Endothelial cell of umbilical vein (primary cell): ENCODE data around the gene STX8. TPM values are rescaled to one million over a fixed set of nuclear protein-coding genes. Genes with fewer than 3 reads are reported as not detected.

Source experiments
- BruUV-seq: library from RNA; stranded (reverse); fragments of 400-500 nt; replicated peaks from 2 replicates; lab custom pipeline; 2021; lab: Mats Ljungman, UMichigan
- CTCF ChIA-PET: fragments of 300-600, 350-600 bp; sonication (Branson Sonifier 250); formaldehyde crosslinking; loops from one replicate; lab custom pipeline; 2021; ENCODE audit warnings: antibody characterized with exemption, inconsistent platforms; lab: Charles Lee
- POLR2A ChIA-PET: fragments of 300-600, 350-600 bp; sonication (Branson Sonifier 250); formaldehyde crosslinking; loops from one replicate; lab custom pipeline; 2021; ENCODE audit warnings: antibody characterized with exemption, inconsistent platforms; lab: Charles Lee
- DNase-seq: peaks from one replicate; pipeline ENCODE4 v3.0.0-alpha.2; 2011; ENCODE audit warnings: low read depth, low spot score
- FAIRE-seq: peaks from 2 replicates; lab custom pipeline; 2011; peaks lifted over from hg19 to GRCh38; lab: Jason Lieb, UNC
- H2AFZ ChIP-seq: 2 replicates; pipeline ENCODE4 v1.6.0; 2012; ENCODE audit warnings: low read depth, low read length, control low read depth, inconsistent platforms
- H3K27ac ChIP-seq: 2 replicates; pipeline ENCODE4 v1.5.1; 2011; ENCODE audit warnings: low read depth, mild to moderate bottlenecking, control low read depth, low read length, moderate library complexity; ENCODE audit not compliant: insufficient read depth
- H3K27me3 ChIP-seq, 2 experiments: 2 replicates each; pipeline versions ENCODE4 v1.6.0 to v1.6.1; 2011; ENCODE audit warnings: low read length in 2 of 2, mixed read lengths in 1 of 2; ENCODE audit not compliant: control insufficient read depth in 2 of 2, insufficient read depth in 2 of 2
- H3K36me3 ChIP-seq, 2 experiments: 2 replicates in 1 of 2; 3 replicates in 1 of 2; pipeline ENCODE4 v1.5.1; 2011; ENCODE audit warnings: low read length in 2 of 2, mild to moderate bottlenecking in 1 of 2, moderate library complexity in 1 of 2; ENCODE audit not compliant: control insufficient read depth in 2 of 2, insufficient read depth in 2 of 2; ENCODE audit errors: extremely low read depth in 1 of 2
- H3K4me1 ChIP-seq: 3 replicates; pipeline ENCODE4 v1.5.1; 2011; ENCODE audit warnings: mild to moderate bottlenecking, low read length; ENCODE audit not compliant: control insufficient read depth, insufficient read depth; ENCODE audit errors: extremely low read depth
- H3K4me2 ChIP-seq: 2 replicates; pipeline ENCODE4 v1.6.1; 2011; ENCODE audit warnings: low read length, control low read depth, mixed read lengths; ENCODE audit not compliant: insufficient read depth
- H3K4me3 ChIP-seq, 3 experiments: fragments of 200-600 bp in 1 of 3; sonication (generic), shearing (Covaris generic) in 1 of 3; replicated peaks in 1 of 3; 2 replicates each; pipeline ENCODE4 v1.5.1; 2011 to 2016; ENCODE audit warnings: control low read depth in 3 of 3, low read length in 3 of 3, mild to moderate bottlenecking in 2 of 3, inconsistent platforms in 1 of 3, low read depth in 1 of 3, moderate library complexity in 1 of 3; ENCODE audit not compliant: insufficient read depth in 1 of 3
- H3K79me2 ChIP-seq: 2 replicates; pipeline ENCODE4 v1.6.0; 2012; ENCODE audit warnings: low read length, inconsistent platforms; ENCODE audit not compliant: control insufficient read depth, insufficient read depth
- H3K9ac ChIP-seq: replicated peaks from 2 replicates; pipeline ENCODE3; 2011; ENCODE audit warnings: low read length, control low read depth; ENCODE audit not compliant: insufficient read depth; ENCODE audit errors: extremely low read depth
- H3K9me1 ChIP-seq: replicated peaks from 3 replicates; pipeline ENCODE4 v1.6.0; 2011; ENCODE audit warnings: mild to moderate bottlenecking, low read length; ENCODE audit not compliant: control insufficient read depth, insufficient read depth; ENCODE audit errors: extremely low read depth
- H3K9me3 ChIP-seq: replicated peaks from 2 replicates; pipeline ENCODE4 v1.5.1; 2012; ENCODE audit warnings: low read length, inconsistent platforms; ENCODE audit not compliant: control insufficient read depth, insufficient read depth
- H4K20me1 ChIP-seq: replicated peaks from 2 replicates; pipeline ENCODE3; 2011; ENCODE audit warnings: mild to moderate bottlenecking, low read length; ENCODE audit not compliant: control insufficient read depth, insufficient read depth; ENCODE audit errors: extremely low read depth
- CTCF ChIP-seq, 2 donors: IDR thresholded peaks; 1 replicate in 1 of 2; 2 replicates in 1 of 2; pipeline ENCODE4 v1.5.1; 2011; ENCODE audit warnings: low read length in 2 of 2, mild to moderate bottlenecking in 2 of 2, moderate library complexity in 2 of 2, control low read depth in 1 of 2, inconsistent platforms in 1 of 2, low read depth in 1 of 2; ENCODE audit not compliant: insufficient read depth in 1 of 2; ENCODE audit errors: extremely low read depth in 1 of 2
- EZH2 ChIP-seq: IDR thresholded peaks from 2 replicates; pipeline ENCODE4 v1.6.1; 2012; ENCODE audit warnings: borderline replicate concordance, low read depth, mild to moderate bottlenecking, moderate library complexity, low read length, inconsistent platforms; ENCODE audit not compliant: severe bottlenecking
- FOS ChIP-seq: IDR thresholded peaks from 2 replicates; pipeline ENCODE4 v1.6.1; 2011; ENCODE audit warnings: mild to moderate bottlenecking, low read length, moderate library complexity, borderline replicate concordance; ENCODE audit not compliant: insufficient read depth
- GATA2 ChIP-seq: IDR thresholded peaks from 2 replicates; pipeline ENCODE4 v1.7.0; 2011; ENCODE audit warnings: low read depth, mild to moderate bottlenecking, moderate library complexity, mixed read lengths, low read length; ENCODE audit not compliant: insufficient read length, insufficient read depth
- JUN ChIP-seq: IDR thresholded peaks from 2 replicates; pipeline ENCODE4 v1.6.1; 2011; ENCODE audit warnings: borderline replicate concordance, low read depth; ENCODE audit not compliant: insufficient read length, insufficient read depth
- MAX ChIP-seq: IDR thresholded peaks from 2 replicates; pipeline ENCODE4 v1.6.1; 2011; ENCODE audit not compliant: insufficient read depth, insufficient read length
- MYC ChIP-seq: IDR thresholded peaks from one replicate; pipeline ENCODE4 v1.6.1; 2011; ENCODE audit warnings: mild to moderate bottlenecking, low read depth, low read length
- POLR2A ChIP-seq: IDR thresholded peaks from 2 replicates; pipeline ENCODE4 v1.6.1; 2012; ENCODE audit warnings: low read depth, mild to moderate bottlenecking, control low read depth, low read length
- POLR2AphosphoS5 ChIP-seq: IDR thresholded peaks from 2 replicates; pipeline ENCODE4 v1.6.1; 2012; ENCODE audit warnings: low read depth, mild to moderate bottlenecking, control low read depth, low read length, moderate library complexity; ENCODE audit not compliant: insufficient read depth
- dilution Hi-C: fragments of 300-500 bp; cut with MboI; formaldehyde crosslinking; loops from one replicate; pipeline ENCODE4 v1.15.0; 2019; ENCODE audit warnings: low sequenced_read_pairs; ENCODE audit not compliant: extremely low pct_ligation_motif_present
- intact Hi-C: fragments of 100-400 bp; cut with micrococcal nuclease; formaldehyde crosslinking; loops from one replicate; pipeline ENCODE4 v1.10.0; 2022
- polyA plus RNA-seq, 4 experiments: library from polyadenylated mRNA; depleted of rRNA in 3 of 4; stranded (reverse) in 3 of 4; unstranded in 1 of 4; fragments of >200 nt; gene quantifications; 2 replicates each; pipeline versions ENCODE4 v1.2.1 to v1.2.3, GENCODE V29; 2011 to 2012; ENCODE audit warnings: missing spikeins in 1 of 4
- total RNA-seq: library from RNA; stranded (reverse); gene quantifications from 2 replicates; pipeline ENCODE4 v1.2.3, GENCODE V29; 2021

The STX8 gene
- total and polyA plus RNA-seq, 2 donors (not counting 3 experiments of a cell fraction or from before 2014, with no cell fraction given) = 25.9 to 67.3 TPM

GRCh38 chr17:9470171-9470570, 105.4 kb downstream of the STX8 start:
- no peak overlapping the region for H3K27ac ChIP-seq
- peaks cover 26% of the 10 kb centered on the region for H3K4me1 ChIP-seq
- H4K20me1 ChIP-seq = no peaks in the 10 kb centered on the region
- no peak overlapping the region for H3K9ac ChIP-seq
- CTCF ChIA-PET = interaction anchor here (0.9 to 2.0 kb wide), 3 partner anchors 16 to 52 kb away, joined by 3 to 8 read pairs (median 5); no protein-coding TSS in a partner anchor
- H3K9me1 ChIP-seq = no peaks in the 10 kb centered on the region
- H3K4me2 ChIP-seq = peak overlapping the region; percentile 45
- H3K27me3 ChIP-seq = no peaks in the 10 kb centered on the region
- intact Hi-C loops = loop anchor here (5.0 kb wide), 1 partner anchor 42 kb away; no protein-coding TSS in a partner anchor
- TF ChIP-seq MYC (no peak), MAX (no peak), POLR2A (no peak), EZH2 (no peak), GATA2 (no peak), CTCF (IDR thresholded peaks at IDR 0.05; ENCODE audit: extremely low read depth in 1 of 2, insufficient read depth in 1 of 2, low read depth in 1 of 2, low read length in 2 of 2) (no peak), POLR2AphosphoS5 (no peak), JUN (no peak), FOS (no peak)
- DNase-seq = peak; percentile 46
- dilution Hi-C loops = no loop called here
- peak overlapping the region; percentile 2 for H2AFZ ChIP-seq
- no peaks in the 10 kb centered on the region for H3K9me3 ChIP-seq
- H3K36me3 ChIP-seq = no peaks in the 10 kb centered on the region
- no TSS peak for BruUV-seq
- FAIRE-seq = peak; percentile 63
- POLR2A ChIA-PET = no interaction called here
- H3K79me2 ChIP-seq = no peaks in the 10 kb centered on the region
- H3K4me3 ChIP-seq = no peak overlapping the region
